DND-41 (cell line): ENCODE results near the gene VPS37C.

ENCODE experiments used
- ATAC-seq: fragments of 200-7000 bp; cut with Tn5 transposase; 3 replicates; pipeline ENCODE4 v1.9.1; 2021; ENCODE audit warnings: low read depth; ENCODE audit not compliant: insufficient read depth
- DNase-seq: peaks from one replicate; pipeline ENCODE4 v3.0.0-alpha.2; 2020
- H2AFZ ChIP-seq: 2 replicates; pipeline ENCODE4 v1.6.0; 2012; ENCODE audit warnings: low read depth, low read length
- H3K27ac ChIP-seq: 2 replicates; pipeline ENCODE4 v1.5.1; 2012; ENCODE audit warnings: low read length, inconsistent platforms
- H3K27me3 ChIP-seq: fragments of 200-600 bp; sonication (generic); 2 replicates; pipeline ENCODE4 v1.6.0; 2012; ENCODE audit warnings: low read length, mild to moderate bottlenecking, inconsistent platforms; ENCODE audit not compliant: insufficient read depth, poor library complexity
- H3K36me3 ChIP-seq: 2 replicates; pipeline ENCODE4 v1.5.1; 2012; ENCODE audit warnings: low read length, inconsistent platforms; ENCODE audit not compliant: insufficient read depth
- H3K4me1 ChIP-seq: 2 replicates; pipeline ENCODE4 v1.5.1; 2012; ENCODE audit warnings: mild to moderate bottlenecking, low read length; ENCODE audit not compliant: insufficient read depth
- H3K4me2 ChIP-seq: 2 replicates; pipeline ENCODE4 v1.6.0; 2012; ENCODE audit warnings: mild to moderate bottlenecking, moderate library complexity, low read length, inconsistent platforms; ENCODE audit not compliant: insufficient read depth
- H3K4me3 ChIP-seq, 2 experiments: fragments of 200-600 bp in 1 of 2; shearing (Covaris generic) in 1 of 2; 2 replicates each; pipeline ENCODE4 v1.5.1; 2012 to 2016; ENCODE audit warnings: inconsistent platforms in 2 of 2, low read length in 2 of 2, mild to moderate bottlenecking in 2 of 2, low read depth in 1 of 2, moderate library complexity in 1 of 2
- H3K79me2 ChIP-seq: 2 replicates; pipeline ENCODE4 v1.6.0; 2012; ENCODE audit warnings: low read length, inconsistent platforms; ENCODE audit not compliant: insufficient read depth
- H3K9ac ChIP-seq: 2 replicates; pipeline ENCODE4 v1.6.0; 2012; ENCODE audit warnings: low read depth, mild to moderate bottlenecking, inconsistent platforms, low read length, moderate library complexity
- H3K9me3 ChIP-seq: 2 replicates; pipeline ENCODE4 v1.5.1; 2012; ENCODE audit warnings: low read length, moderate library complexity, mild to moderate bottlenecking, inconsistent platforms; ENCODE audit not compliant: insufficient read depth, severe bottlenecking
- H4K20me1 ChIP-seq: 2 replicates; pipeline ENCODE4 v1.6.0; 2012; ENCODE audit warnings: low read length; ENCODE audit not compliant: insufficient read depth
- EZH2 ChIP-seq: IDR thresholded peaks from 3 replicates; pipeline ENCODE4 v1.6.1; 2012; ENCODE audit warnings: borderline replicate concordance, low read depth, mild to moderate bottlenecking, moderate library complexity, low read length, inconsistent platforms; ENCODE audit not compliant: severe bottlenecking
- TF ChIP-seq, protein P1 (sequence below): IDR thresholded peaks from 2 replicates; pipeline ENCODE4 v1.5.1; 2012; ENCODE audit warnings: borderline replicate concordance, low read length, moderate library complexity, mild to moderate bottlenecking; ENCODE audit not compliant: poor library complexity, severe bottlenecking; ENCODE audit errors: extremely low read depth

The VPS37C gene

DNA sequence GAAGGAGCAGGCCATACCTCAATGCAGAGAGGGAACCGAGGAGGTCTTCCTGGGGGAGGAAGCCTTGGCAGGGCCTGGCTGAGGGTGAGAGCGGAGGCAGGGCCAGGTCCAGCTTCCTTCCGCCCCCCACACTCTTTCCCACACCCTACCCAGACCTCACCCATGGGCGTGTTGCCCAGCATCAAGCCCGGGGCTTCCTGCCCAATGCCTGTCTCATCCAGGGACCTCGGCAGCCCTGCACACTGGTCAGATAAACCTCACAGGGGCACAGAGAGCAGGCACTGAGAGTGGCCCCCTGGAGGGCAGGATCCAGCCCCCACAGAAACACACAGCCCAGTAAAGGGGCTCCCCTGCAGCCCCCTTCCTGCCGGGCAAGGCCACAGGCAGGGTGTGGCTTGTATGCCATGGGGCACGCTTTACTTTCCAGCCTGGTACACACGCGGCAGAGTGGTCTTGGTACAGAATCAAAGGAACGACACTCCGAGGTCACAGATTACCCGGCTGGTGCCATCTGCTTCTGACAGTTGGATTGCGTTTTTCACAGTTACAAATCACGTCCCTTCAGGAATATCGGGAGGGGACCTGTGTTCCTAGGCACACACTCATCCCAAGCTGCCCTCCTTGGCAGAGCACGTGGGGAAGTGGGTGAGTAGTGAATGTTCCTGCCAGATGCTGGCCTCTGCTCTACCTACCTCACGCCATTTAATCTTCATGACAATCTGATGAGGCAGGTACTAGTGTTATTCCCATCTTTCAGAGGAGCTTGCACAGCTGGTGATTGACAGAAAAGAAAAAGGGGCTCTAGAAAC, 79.0 kb downstream of the VPS37C start:
- no peak for TF ChIP-seq EZH2
- TF ChIP-seq, protein P1, sequence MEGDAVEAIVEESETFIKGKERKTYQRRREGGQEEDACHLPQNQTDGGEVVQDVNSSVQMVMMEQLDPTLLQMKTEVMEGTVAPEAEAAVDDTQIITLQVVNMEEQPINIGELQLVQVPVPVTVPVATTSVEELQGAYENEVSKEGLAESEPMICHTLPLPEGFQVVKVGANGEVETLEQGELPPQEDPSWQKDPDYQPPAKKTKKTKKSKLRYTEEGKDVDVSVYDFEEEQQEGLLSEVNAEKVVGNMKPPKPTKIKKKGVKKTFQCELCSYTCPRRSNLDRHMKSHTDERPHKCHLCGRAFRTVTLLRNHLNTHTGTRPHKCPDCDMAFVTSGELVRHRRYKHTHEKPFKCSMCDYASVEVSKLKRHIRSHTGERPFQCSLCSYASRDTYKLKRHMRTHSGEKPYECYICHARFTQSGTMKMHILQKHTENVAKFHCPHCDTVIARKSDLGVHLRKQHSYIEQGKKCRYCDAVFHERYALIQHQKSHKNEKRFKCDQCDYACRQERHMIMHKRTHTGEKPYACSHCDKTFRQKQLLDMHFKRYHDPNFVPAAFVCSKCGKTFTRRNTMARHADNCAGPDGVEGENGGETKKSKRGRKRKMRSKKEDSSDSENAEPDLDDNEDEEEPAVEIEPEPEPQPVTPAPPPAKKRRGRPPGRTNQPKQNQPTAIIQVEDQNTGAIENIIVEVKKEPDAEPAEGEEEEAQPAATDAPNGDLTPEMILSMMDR = no peak
- no peak overlapping the region for H2AFZ ChIP-seq
- no peaks in the 10 kb centered on the region for H4K20me1 ChIP-seq
- no peak overlapping the region for H3K4me3 ChIP-seq
- no peaks in the 10 kb centered on the region for H3K27me3 ChIP-seq
- H3K27ac ChIP-seq = no peak overlapping the region
- no peaks in the 10 kb centered on the region for H3K79me2 ChIP-seq
- ATAC-seq = no peak
- no peaks in the 10 kb centered on the region for H3K36me3 ChIP-seq
- H3K9me3 ChIP-seq = no peaks in the 10 kb centered on the region
- no peak overlapping the region for H3K4me2 ChIP-seq
- H3K4me1 ChIP-seq = no peaks in the 10 kb centered on the region
- DNase-seq = no peak
- H3K9ac ChIP-seq = no peak overlapping the region

DNA sequence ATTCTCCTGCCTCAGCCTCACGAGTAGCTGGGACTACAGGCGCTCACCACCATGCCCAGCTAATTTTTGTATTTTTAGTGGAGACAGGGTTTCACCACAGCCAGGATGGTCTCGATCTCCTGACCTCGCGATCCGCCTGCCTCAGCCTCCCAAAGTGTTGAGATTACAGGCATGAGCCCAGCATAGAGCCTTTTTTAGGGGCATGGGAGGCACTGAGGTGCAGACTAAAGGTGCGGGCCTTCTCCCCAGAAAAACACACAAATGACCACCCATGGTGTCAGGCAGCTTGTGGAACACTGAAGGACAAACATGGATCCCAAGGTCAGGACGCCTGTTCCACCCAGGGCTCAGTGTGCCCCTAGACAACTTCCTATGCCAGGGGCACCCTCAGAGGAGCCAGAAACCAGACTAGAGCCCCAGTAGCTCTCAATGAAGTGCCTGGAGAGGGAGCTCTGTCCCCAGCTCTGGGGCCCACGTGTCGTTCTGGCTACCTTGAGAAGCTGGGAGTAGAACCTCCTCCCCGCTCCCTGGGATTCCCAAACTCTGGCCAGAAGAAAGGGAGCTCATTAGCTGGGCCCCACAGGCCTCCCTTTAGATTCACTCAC, 80.1 kb downstream of the VPS37C start:
- no peak overlapping the region for H3K27ac ChIP-seq
- peaks cover under 1% of the 10 kb centered on the region for H3K27me3 ChIP-seq
- no peaks in the 10 kb centered on the region for H4K20me1 ChIP-seq
- no peaks in the 10 kb centered on the region for H3K79me2 ChIP-seq
- no peaks in the 10 kb centered on the region for H3K9me3 ChIP-seq
- no peak overlapping the region for H2AFZ ChIP-seq
- TF ChIP-seq EZH2 = no peak
- TF ChIP-seq, protein P1 = no peak
- H3K4me1 ChIP-seq = no peaks in the 10 kb centered on the region
- no peak overlapping the region for H3K4me3 ChIP-seq
- no peak for ATAC-seq
- no peak overlapping the region for H3K9ac ChIP-seq
- no peaks in the 10 kb centered on the region for H3K36me3 ChIP-seq
- DNase-seq = no peak
- no peak overlapping the region for H3K4me2 ChIP-seq

DNA sequence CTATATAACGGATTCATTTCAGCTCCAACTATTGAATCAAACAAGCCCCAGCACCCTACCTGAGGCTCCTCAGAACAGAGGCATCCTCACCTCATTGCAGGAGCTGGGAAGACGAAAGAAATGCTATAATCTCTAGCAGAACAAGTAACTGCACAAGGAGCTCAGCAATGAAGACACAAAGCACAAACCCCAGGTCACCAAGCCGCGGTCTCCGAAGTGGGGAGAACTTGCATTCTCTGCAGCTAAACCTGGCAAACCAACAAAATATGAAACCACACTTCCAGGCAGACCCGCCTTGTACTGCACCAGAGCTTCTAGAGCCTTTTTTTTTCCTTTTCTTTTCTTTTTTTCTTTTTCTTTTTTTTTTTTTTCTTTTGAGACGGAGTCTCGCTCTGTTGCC, 80.7 kb downstream of the VPS37C start:
- H3K36me3 ChIP-seq = no peaks in the 10 kb centered on the region
- no peak for DNase-seq
- no peaks in the 10 kb centered on the region for H4K20me1 ChIP-seq
- H3K27ac ChIP-seq = no peak overlapping the region
- no peak overlapping the region for H3K9ac ChIP-seq
- no peaks in the 10 kb centered on the region for H3K9me3 ChIP-seq
- no peak overlapping the region for H2AFZ ChIP-seq
- no peaks in the 10 kb centered on the region for H3K4me1 ChIP-seq
- no peak for ATAC-seq
- no peak overlapping the region for H3K4me3 ChIP-seq
- no peaks in the 10 kb centered on the region for H3K79me2 ChIP-seq
- TF ChIP-seq, protein P1 = no peak
- no peak for TF ChIP-seq EZH2
- peaks cover 5% of the 10 kb centered on the region for H3K27me3 ChIP-seq
- no peak overlapping the region for H3K4me2 ChIP-seq
